Measurements from ENCODE around the gene MS4A10. TPM values are rescaled to one million over a fixed set of nuclear protein-coding genes. Genes with fewer than 3 reads are reported as not detected.

Gene MS4A10
- total and polyA plus RNA-seq, 9 of the 15 experiments (the other 6 are each of a cell fraction or from before 2014, with no cell fraction given): not detected

DNA sequence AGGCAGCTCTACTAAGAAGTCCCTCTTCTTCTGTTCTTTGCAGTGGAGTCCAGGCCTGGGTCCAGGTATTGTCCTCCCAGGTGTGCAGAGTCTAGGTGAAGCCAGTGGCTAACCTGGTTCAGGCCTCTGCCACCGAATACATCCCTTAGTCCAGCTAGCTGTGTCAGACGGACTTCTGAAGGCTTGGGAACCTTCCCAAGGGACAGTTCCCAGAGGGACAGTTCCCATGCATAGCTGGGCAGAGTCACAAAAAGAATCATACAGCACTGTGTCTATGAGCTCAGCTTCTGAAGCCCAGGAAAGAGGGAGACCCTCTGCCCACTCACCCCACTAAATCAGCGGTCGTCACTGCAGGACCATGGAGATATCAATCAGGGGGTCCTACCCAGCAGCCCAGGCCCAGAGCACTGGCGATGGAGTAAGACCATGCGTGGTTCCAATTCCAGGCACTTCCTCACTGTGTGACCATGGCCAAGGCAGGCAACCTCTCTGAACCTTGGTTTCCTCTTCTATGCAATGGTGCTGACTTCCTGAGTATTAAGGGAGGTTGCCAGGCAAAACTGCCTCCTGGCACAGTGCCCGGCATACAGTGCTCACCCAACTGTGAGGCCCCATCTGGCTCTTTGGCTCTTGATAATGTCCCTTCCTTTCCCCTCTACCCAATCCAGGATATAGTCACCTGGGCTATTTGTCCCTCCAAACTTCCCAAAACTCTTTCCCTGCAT lies 3.4 kb downstream of the MS4A10 start:
- intact Hi-C loops (cut with micrococcal nuclease) (no loop called here), in situ Hi-C loops (cut with MboI) (no loop called here)
- CTCF ChIA-PET (ENCODE audit: low intra/inter-chr PET ratio): interaction anchor here (0.6 kb wide), 1 partner anchor 45 kb away, joined by 3 read pairs; no protein-coding TSS in a partner anchor

More for the DNA sequence above, 3.4 kb downstream of the MS4A10 start:
- H3K9ac ChIP-seq (ENCODE audit: insufficient read depth in 1 of 2, low read depth in 2 of 2, low read length in 2 of 2): no peak overlapping the region
- H3K27me3 ChIP-seq (ENCODE audit: control insufficient read depth in 2 of 2, insufficient read depth in 2 of 2, low read length in 2 of 2): peaks cover 0 to 28% of the 10 kb centered on the region in 2 experiments; a peak in 2 of 5 replicates
- FAIRE-seq (no peak), ATAC-seq (no peak), DNase-seq (ENCODE audit: extremely low read depth in 1 of 4, low spot score in 3 of 4) (no peak)
- H3K4me3 ChIP-seq: no peak overlapping the region
- 12% methylated on average over 7 of the region's 7 CpGs for WGBS (ENCODE audit: insufficient coverage, low coverage, missing lambda C conversion rate)
- H3K4me2 ChIP-seq (ENCODE audit: insufficient read depth, low read length): no peak overlapping the region
- no peaks in the 10 kb centered on the region for H3K79me2 ChIP-seq (ENCODE audit: control insufficient read depth, insufficient read depth, low read length)
- POLR2A ChIA-PET: no interaction called here
- no peaks in the 10 kb centered on the region for H3K36me3 ChIP-seq (ENCODE audit: control insufficient read depth, insufficient read depth, low read length)
- no peaks in the 10 kb centered on the region for H3K9me3 ChIP-seq (replicated peaks; ENCODE audit: control insufficient read depth, insufficient read depth, low read depth, low read length)
- H3K27ac ChIP-seq (ENCODE audit: extremely low read depth, low read depth, low read length): no peak overlapping the region
- H3K9me1 ChIP-seq (ENCODE audit: control insufficient read depth, insufficient read depth, low read length): no peaks in the 10 kb centered on the region
- no peaks in the 10 kb centered on the region for H3K4me1 ChIP-seq (replicated peaks in 1 of 2; ENCODE audit: control insufficient read depth in 2 of 2, insufficient read depth in 2 of 2, low read length in 2 of 2)
- H2AFZ ChIP-seq (ENCODE audit: low read depth, low read length): no peak overlapping the region
- no TSS peak for BruUV-seq (replicated peaks)
- TF ChIP-seq NELFE (IDR thresholded peaks at IDR 0.05; ENCODE audit: insufficient read depth, insufficient read length): no peak
- TF ChIP-seq, protein P1, sequence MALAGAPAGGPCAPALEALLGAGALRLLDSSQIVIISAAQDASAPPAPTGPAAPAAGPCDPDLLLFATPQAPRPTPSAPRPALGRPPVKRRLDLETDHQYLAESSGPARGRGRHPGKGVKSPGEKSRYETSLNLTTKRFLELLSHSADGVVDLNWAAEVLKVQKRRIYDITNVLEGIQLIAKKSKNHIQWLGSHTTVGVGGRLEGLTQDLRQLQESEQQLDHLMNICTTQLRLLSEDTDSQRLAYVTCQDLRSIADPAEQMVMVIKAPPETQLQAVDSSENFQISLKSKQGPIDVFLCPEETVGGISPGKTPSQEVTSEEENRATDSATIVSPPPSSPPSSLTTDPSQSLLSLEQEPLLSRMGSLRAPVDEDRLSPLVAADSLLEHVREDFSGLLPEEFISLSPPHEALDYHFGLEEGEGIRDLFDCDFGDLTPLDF (CRISPR knock-in tag; IDR thresholded peaks at IDR 0.05): no peak
- TF ChIP-seq ZFP36 (IDR thresholded peaks at IDR 0.05; ENCODE audit: low read depth, low read length, partially characterized antibody): peak; percentile 37
- peak; percentile 31; the same call in 1 of the 2 replicates for TF ChIP-seq NFIC (IDR thresholded peaks at IDR 0.05)
- TF ChIP-seq ZNF277 (CRISPR knock-in tag; IDR thresholded peaks at IDR 0.05; ENCODE audit: borderline replicate concordance): no peak
- no peaks in the 10 kb centered on the region for H4K20me1 ChIP-seq (replicated peaks; ENCODE audit: control insufficient read depth, insufficient read depth, low read length)
